Embryonic facial prominence (tissue), 1 donor: Measurements from ENCODE around the gene DERL2.

ENCODE experiments used
- DNase-seq: peaks from one replicate; pipeline ENCODE4 v3.0.0-alpha.2; 2016; ENCODE audit errors: extremely low spot score

Gene DERL2

GRCh38 chr17:5485270-5486205, at the start of gene DERL2:
Gene DERL2, minus strand, starts transcription at chr17:5486178. Its CDS starts 17 bp downstream, at chr17:5486161.
- no peak for DNase-seq

DNA sequence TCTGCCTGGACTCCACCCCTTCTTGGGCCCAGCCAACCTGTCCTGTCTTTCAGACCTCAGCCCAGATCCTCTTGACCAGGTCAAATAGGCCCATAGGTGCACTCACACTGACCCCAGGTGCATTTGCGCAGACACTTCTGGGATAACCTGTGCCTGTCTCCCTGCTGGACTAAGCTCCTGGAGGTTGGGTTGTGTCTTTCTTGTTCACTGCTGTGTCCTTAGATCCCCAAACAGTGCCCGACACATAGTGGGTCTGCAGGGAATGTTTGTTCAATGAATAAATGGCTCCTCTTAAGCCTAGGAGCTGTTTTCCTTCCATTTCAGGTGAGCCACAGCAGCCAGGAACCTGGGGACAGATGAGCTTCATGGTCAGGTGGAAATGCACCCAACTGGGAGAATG, 49.5 kb upstream of the DERL2 start:
- DNase-seq = no peak

GRCh38 chr17:5533486-5534315, 47.7 kb upstream of the DERL2 start:
- no peak for DNase-seq

GRCh38 chr17:5532581-5532980, 46.6 kb upstream of the DERL2 start:
- DNase-seq = no peak

DNA sequence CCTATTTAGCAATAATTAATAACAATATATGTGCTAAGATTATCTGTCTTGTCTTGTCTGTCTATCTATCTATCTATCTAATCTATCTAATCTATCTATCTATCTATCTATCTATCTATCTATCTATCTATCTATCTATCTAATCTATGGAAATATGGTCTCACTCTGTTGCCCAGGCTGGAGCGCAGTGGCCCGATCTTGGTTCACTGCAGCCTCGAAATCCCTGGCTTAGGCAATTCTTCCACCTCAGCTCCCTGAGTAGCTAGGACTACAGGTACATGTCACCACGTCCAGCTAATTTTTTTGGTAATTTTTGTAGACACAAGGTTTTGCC, 45.1 kb upstream of the DERL2 start:
- DNase-seq = no peak

GRCh38 chr17:5530265-5531084, 44.5 kb upstream of the DERL2 start:
- DNase-seq = no peak

GRCh38 chr17:5527601-5528250, 41.7 kb upstream of the DERL2 start:
- no peak for DNase-seq

GRCh38 chr17:5526821-5527598, 41.0 kb upstream of the DERL2 start:
- DNase-seq = no peak

GRCh38 chr17:5523249-5523648, 37.3 kb upstream of the DERL2 start:
- DNase-seq = no peak

DNA sequence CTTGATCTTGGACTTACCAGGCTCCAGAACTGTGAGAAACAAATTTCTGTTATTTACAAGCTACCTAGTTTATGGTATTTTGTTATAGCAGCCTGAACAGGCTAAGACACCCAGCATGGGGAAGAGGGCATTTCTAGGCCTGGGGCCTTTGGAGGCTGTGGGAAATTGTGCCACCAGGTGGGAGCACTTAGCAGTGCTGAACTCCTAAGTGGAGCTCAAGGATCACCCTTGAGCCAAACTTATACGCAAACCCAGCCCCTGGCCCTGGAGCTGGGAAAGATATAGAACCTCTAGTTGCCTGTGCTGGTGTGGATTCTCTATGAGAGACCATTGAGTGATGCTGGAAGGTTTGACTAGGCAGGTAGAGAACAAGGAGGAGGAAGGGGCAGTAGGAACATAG, 36.5 kb upstream of the DERL2 start:
- DNase-seq = no peak

- DNase-seq = no peak
Observed at GRCh38 chr17:5516060-5516792, 30.2 kb upstream of the DERL2 start.

- no peak for DNase-seq
Observed at GRCh38 chr17:5514976-5515375, 29.0 kb upstream of the DERL2 start.

DNA sequence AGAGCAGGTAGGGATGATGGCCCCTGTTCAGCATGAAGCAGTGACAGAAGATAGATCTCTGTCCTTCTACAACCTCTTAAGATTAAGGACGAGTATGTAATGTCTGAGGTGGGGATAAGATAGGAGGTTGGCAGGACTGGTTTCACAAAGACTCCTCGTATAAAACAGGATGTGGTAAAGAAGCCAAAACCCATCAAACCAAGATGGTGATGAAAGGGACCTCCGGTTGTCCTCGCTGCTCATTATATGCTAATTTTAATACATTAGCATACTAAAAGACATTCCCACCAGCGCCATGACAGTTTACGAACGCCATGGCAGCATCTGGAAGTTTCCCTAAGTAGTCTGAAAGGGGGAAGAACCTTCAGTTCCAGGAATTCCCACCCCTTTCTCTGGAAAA, 27.6 kb upstream of the DERL2 start:
- DNase-seq = no peak

- no peak for DNase-seq
Observed at GRCh38 chr17:5511401-5512225, 25.6 kb upstream of the DERL2 start.

DNA sequence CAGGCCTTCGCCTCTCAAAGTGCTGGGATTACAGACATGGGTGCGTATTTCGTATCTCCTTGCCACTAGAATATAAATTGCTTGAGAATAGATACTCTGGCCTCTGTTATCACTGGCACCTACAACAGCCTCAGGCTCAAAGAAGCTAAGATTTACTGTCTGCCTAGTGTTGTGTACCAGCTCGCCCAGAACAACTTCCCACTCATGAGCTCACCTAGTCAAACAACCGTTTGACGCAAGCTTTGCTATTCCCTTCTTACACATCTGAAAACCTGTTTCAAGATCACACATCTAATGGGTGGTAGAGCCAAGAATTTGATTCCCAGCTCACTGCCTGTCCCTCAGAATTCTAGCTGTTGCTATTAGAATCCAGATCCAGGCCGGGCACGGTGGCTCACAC, 24.8 kb upstream of the DERL2 start:
- no peak for DNase-seq

- no peak for DNase-seq
Observed at GRCh38 chr17:5509482-5509881, 23.5 kb upstream of the DERL2 start.

GRCh38 chr17:5508810-5509209, 22.8 kb upstream of the DERL2 start:
- no peak for DNase-seq

DNA sequence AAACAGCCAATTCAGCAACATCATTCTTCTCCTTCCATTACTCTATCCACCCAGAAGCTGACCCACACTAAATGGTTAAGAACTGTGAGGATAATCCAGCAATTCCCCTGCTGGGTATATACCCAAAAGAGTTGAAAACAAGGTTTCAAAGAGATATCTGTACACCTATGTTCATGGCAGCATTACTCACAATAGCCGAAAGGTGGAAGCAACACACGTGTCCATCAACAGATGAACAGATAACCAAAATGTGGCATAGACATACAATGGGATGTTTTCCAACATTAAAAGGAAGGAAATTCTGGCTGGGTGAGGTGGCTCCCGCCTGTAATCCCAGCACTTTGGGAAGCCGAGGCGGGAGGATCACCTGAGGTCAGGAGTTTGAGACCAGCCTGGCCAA, 20.3 kb upstream of the DERL2 start:
- no peak for DNase-seq

GRCh38 chr17:5502552-5502951, 16.6 kb upstream of the DERL2 start:
- no peak for DNase-seq
